HCT116 (cell line): ENCODE measurements around the gene KCNG1. TPM values are rescaled to one million over a fixed set of nuclear protein-coding genes. Genes with fewer than 3 reads are reported as not detected.

Experiments
- ATAC-seq: fragments of 200-7000 bp; cut with Tn5 transposase; 2 replicates; pipeline ENCODE4 v1.9.1; 2020; ENCODE audit warnings: mild to moderate bottlenecking, moderate library complexity
- BruUV-seq: library from RNA; stranded (reverse); fragments of 400-500 nt; replicated peaks from 2 replicates; lab custom pipeline; 2021; lab: Mats Ljungman, UMichigan
- CTCF ChIA-PET: fragments of 300-600 bp; sonication (Branson Sonifier 250); formaldehyde crosslinking; loops from one replicate; lab custom pipeline; 2021; ENCODE audit warnings: antibody characterized with exemption; lab: Charles Lee
- POLR2A ChIA-PET: fragments of 300-600, 350-600 bp; sonication (Branson Sonifier 250); formaldehyde crosslinking; loops from one replicate; lab custom pipeline; 2021; ENCODE audit warnings: antibody characterized with exemption; lab: Charles Lee
- RAD21 ChIA-PET, 2 experiments: fragments of 300-600 bp; sonication (Branson Sonifier 250); formaldehyde crosslinking; loops; one replicate each; lab custom pipeline; 2023; ENCODE audit warnings: low total read pairs in 2 of 2; ENCODE audit not compliant: uncharacterized antibody in 2 of 2, unreplicated experiment in 2 of 2, low non-redundant PET in 1 of 2; lab: Charles Lee
- DNase-seq: peaks from one replicate; pipeline ENCODE4 v3.0.0-alpha.2; 2010; ENCODE audit warnings: low read depth, low spot score
- H2AFZ ChIP-seq: fragments of 200-600 bp; shearing (Covaris generic), sonication (generic); 2 replicates; pipeline ENCODE4 v1.6.1; 2017; ENCODE audit warnings: low read depth, mixed run types, mixed read lengths, antibody characterized with exemption, low read length; ENCODE audit not compliant: poor library complexity, severe bottlenecking
- H3K27ac ChIP-seq: 2 replicates; pipeline ENCODE4 v1.5.1; 2012; ENCODE audit warnings: low read depth, low read length
- H3K27me3 ChIP-seq: fragments of 200-600 bp; sonication (generic); 2 replicates; pipeline ENCODE4 v1.6.1; 2016; ENCODE audit warnings: mixed run types, low read length, mixed read lengths; ENCODE audit not compliant: insufficient read depth
- H3K36me3 ChIP-seq, 2 experiments: fragments of 200-500 bp in 1 of 2; fragments of 200-600 bp in 1 of 2; sonication (Bioruptor generic) in 1 of 2; sonication (generic) in 1 of 2; 2 replicates each; pipeline versions ENCODE4 v1.5.1 to v1.6.1; 2014 to 2016; ENCODE audit warnings: low read length in 2 of 2, inconsistent platforms in 1 of 2, mixed read lengths in 1 of 2, mixed run types in 1 of 2; ENCODE audit not compliant: insufficient read depth in 2 of 2, control insufficient read depth in 1 of 2
- H3K4me1 ChIP-seq, 2 experiments: fragments of 200-600 bp in 1 of 2; sonication (generic) in 1 of 2; 2 replicates each; pipeline versions ENCODE4 v1.5.1 to v1.6.1; 2012 to 2017; ENCODE audit warnings: low read length in 2 of 2, inconsistent platforms in 1 of 2, mild to moderate bottlenecking in 1 of 2, mixed read lengths in 1 of 2, mixed run types in 1 of 2, moderate library complexity in 1 of 2; ENCODE audit not compliant: insufficient read depth in 2 of 2, control insufficient read depth in 1 of 2
- H3K4me2 ChIP-seq: fragments of 200-600 bp; sonication (generic); 2 replicates; pipeline ENCODE4 v1.6.1; 2017; ENCODE audit warnings: mixed run types, low read length, mixed read lengths
- H3K4me3 ChIP-seq, 2 experiments: fragments of 200-600 bp in 1 of 2; sonication (generic) in 1 of 2; replicated peaks in 1 of 2; 2 replicates each; pipeline ENCODE4 v1.5.1; 2011 to 2016; ENCODE audit warnings: low read length in 2 of 2, control low read depth in 1 of 2, low read depth in 1 of 2, mild to moderate bottlenecking in 1 of 2, mixed read lengths in 1 of 2, mixed run types in 1 of 2
- H3K79me2 ChIP-seq: fragments of 200-600 bp; sonication (generic); 2 replicates; pipeline ENCODE4 v1.6.1; 2017; ENCODE audit warnings: mild to moderate bottlenecking, mixed run types, low read length, moderate library complexity, mixed read lengths; ENCODE audit not compliant: insufficient read depth
- H3K9ac ChIP-seq: fragments of 200-600 bp; sonication (generic); 2 replicates; pipeline ENCODE4 v1.6.1; 2016; ENCODE audit warnings: low read length, mixed read lengths
- H3K9me2 ChIP-seq: fragments of 200-600 bp; sonication (generic), shearing (Covaris generic); 2 replicates; pipeline ENCODE4 v1.6.1; 2017; ENCODE audit warnings: mixed run types, mild to moderate bottlenecking, moderate library complexity; ENCODE audit not compliant: insufficient read depth
- H3K9me3 ChIP-seq, 2 experiments: fragments of 200-500 bp in 1 of 2; fragments of 200-600 bp in 1 of 2; sonication (Bioruptor generic) in 1 of 2; sonication (generic) in 1 of 2; 2 replicates each; pipeline ENCODE4 v1.6.1; 2014 to 2017; ENCODE audit warnings: low read length in 2 of 2, mixed read lengths in 2 of 2, inconsistent platforms in 1 of 2, low read depth in 1 of 2, mild to moderate bottlenecking in 1 of 2, mixed run types in 1 of 2, moderate library complexity in 1 of 2; ENCODE audit not compliant: control insufficient read depth in 1 of 2, insufficient read depth in 1 of 2
- H4K20me1 ChIP-seq: fragments of 200-600 bp; sonication (generic), shearing (Covaris generic); 2 replicates; pipeline ENCODE4 v1.6.1; 2017; ENCODE audit warnings: mixed run types, mild to moderate bottlenecking, moderate library complexity; ENCODE audit not compliant: insufficient read depth
- EZH2phosphoT487 ChIP-seq: fragments of 200-600 bp; IDR thresholded peaks from 2 replicates; pipeline ENCODE4 v1.6.1; 2018; ENCODE audit warnings: antibody characterized with exemption, borderline replicate concordance
- POLR2A ChIP-seq: IDR thresholded peaks from 2 replicates; pipeline ENCODE4 v1.7.0; 2011; ENCODE audit warnings: borderline replicate concordance; ENCODE audit not compliant: insufficient read depth, insufficient read length; ENCODE audit errors: extremely low read depth
- RAD21 ChIP-seq: IDR thresholded peaks from 2 replicates; pipeline ENCODE4 v1.6.1; 2012; ENCODE audit warnings: low read depth, mild to moderate bottlenecking
- intact Hi-C: fragments of 100-400 bp; cut with micrococcal nuclease; formaldehyde crosslinking; loops from 2 replicates; pipeline ENCODE4 v1.10.0; 2022
- total RNA-seq: library from RNA; stranded (reverse); gene quantifications from one replicate; pipeline ENCODE4 v1.2.1, GENCODE V29; 2021; ENCODE audit not compliant: unreplicated experiment
- TF ChIP-seq, protein P1 (sequence below), 3 experiments: fragments of 200-600 bp in 1 of 3; sonication (generic) in 1 of 3; IDR thresholded peaks in 2 of 3; conservative IDR thresholded peaks in 1 of 3; 2 replicates each; pipeline ENCODE4 v1.5.1; 2012 to 2017; ENCODE audit warnings: low read depth in 2 of 3, low read length in 2 of 3, antibody characterized with exemption in 1 of 3, borderline replicate concordance in 1 of 3, control low read depth in 1 of 3, mild to moderate bottlenecking in 1 of 3, mixed read lengths in 1 of 3, mixed run types in 1 of 3, moderate library complexity in 1 of 3; ENCODE audit not compliant: insufficient read depth in 1 of 3

The KCNG1 gene
- total RNA-seq, 1 experiment from 2014 or later = 54.6 TPM

DNA sequence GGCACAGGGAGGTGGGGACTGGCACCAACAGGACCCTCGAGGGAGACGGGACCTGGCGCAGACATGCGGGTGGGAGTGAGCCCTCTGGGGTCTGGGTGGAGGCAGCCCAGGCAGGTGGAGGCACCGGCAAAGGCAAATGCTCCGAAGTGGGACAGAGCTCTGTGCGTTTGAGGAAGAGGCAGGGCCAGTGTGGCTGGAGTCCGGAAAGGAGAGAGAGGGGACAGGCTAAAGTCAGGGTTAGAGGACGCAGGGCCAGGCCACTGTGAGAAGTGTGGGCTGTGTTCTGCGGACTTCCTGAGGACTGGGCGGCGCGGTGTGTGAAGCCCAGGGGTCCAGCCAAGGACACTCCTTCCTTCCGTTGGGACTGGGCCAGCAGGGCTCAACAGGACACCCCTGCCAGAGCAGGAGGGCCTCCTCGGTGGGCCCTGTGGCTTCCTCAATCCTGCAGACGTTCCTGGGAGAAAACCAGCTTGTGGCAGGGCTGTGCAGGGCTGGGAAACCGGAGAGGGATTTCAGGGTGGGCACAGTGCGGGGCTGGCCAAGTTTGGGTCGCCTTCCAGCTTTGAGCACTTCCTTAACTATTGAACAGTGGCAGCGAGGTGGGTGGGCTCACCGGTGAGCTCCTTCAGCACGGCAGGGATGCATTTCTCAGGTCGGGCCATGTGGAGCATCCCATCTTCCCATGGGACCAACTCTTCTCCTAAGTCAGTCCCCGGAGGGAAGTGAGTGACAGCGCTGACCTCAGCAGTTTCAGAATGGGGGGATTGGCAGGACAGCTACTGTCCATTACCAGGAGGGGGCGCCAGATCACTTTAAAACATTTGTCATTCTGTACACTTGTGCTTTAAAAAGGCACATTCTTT lies 41.8 kb downstream of the KCNG1 start:
- RAD21 ChIA-PET = no interaction called here
- H3K9ac ChIP-seq = no peak overlapping the region
- peak; percentile 76 for ATAC-seq

More for the DNA sequence above, 41.8 kb downstream of the KCNG1 start:
- no peaks in the 10 kb centered on the region for H3K27me3 ChIP-seq
- intact Hi-C loops = loop anchor here (10.0 kb wide), 1 partner anchor 614 kb away; no protein-coding TSS in a partner anchor
- no peak overlapping the region for H3K4me2 ChIP-seq
- no peaks in the 10 kb centered on the region for H3K79me2 ChIP-seq
- no peaks in the 10 kb centered on the region for H4K20me1 ChIP-seq
- TF ChIP-seq, protein P1, sequence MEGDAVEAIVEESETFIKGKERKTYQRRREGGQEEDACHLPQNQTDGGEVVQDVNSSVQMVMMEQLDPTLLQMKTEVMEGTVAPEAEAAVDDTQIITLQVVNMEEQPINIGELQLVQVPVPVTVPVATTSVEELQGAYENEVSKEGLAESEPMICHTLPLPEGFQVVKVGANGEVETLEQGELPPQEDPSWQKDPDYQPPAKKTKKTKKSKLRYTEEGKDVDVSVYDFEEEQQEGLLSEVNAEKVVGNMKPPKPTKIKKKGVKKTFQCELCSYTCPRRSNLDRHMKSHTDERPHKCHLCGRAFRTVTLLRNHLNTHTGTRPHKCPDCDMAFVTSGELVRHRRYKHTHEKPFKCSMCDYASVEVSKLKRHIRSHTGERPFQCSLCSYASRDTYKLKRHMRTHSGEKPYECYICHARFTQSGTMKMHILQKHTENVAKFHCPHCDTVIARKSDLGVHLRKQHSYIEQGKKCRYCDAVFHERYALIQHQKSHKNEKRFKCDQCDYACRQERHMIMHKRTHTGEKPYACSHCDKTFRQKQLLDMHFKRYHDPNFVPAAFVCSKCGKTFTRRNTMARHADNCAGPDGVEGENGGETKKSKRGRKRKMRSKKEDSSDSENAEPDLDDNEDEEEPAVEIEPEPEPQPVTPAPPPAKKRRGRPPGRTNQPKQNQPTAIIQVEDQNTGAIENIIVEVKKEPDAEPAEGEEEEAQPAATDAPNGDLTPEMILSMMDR (IDR thresholded peaks at IDR 0.05 in 2 of 3, conservative IDR thresholded peaks at IDR 0.05 in 1 of 3; ENCODE audit: borderline replicate concordance in 1 of 3, insufficient read depth in 1 of 3, low read depth in 2 of 3, low read length in 2 of 3) = peak; percentile 48 to 96 (median 85); a peak in 5 of 6 replicates
- TF ChIP-seq RAD21 (peak; percentile 75), EZH2phosphoT487 (no peak), POLR2A (no peak)
- TF ChIP-seq, all 23 proteins: peak for 2
- no peaks in the 10 kb centered on the region for H3K36me3 ChIP-seq
- H2AFZ ChIP-seq = no peak overlapping the region
- DNase-seq = peak; percentile 41
- no TSS peak for BruUV-seq
- H3K4me1 ChIP-seq = peaks cover 0 to 14% of the 10 kb centered on the region in 2 experiments; a peak in 2 of 4 replicates
- H3K9me2 ChIP-seq = no peaks in the 10 kb centered on the region
- H3K27ac ChIP-seq = no peak overlapping the region
- ChIA-PET CTCF (interaction anchor here (0.7 to 3.7 kb wide), 17 partner anchors 9 to 643 kb away, joined by 4 to 38 read pairs (median 5); partner anchors contain the start of genes ADNP, BCAS4, DPM1 and MOCS3), POLR2A (no interaction called here)
- H3K9me3 ChIP-seq = no peaks in the 10 kb centered on the region
- H3K4me3 ChIP-seq = no peak overlapping the region
